ENCODE data around the gene ELOA. TPM values are rescaled to one million over a fixed set of nuclear protein-coding genes. Genes with fewer than 3 reads are reported as not detected.
A peak's percentile ranks its signal among the peaks of the same experiment; 100 is the strongest.

Gene ELOA
- total and polyA plus RNA-seq, 2 of the 13 experiments (the other 11 are each of a cell fraction or from before 2014, with no cell fraction given), result 14.2 to 28.5 TPM

- TF ChIP-seq ZNF775 (CRISPR knock-in tag; IDR thresholded peaks at IDR 0.05; ENCODE audit: borderline replicate concordance) (no peak), SIX1 (CRISPR knock-in tag; IDR thresholded peaks at IDR 0.05; ENCODE audit: borderline replicate concordance) (no peak), NAIF1 (CRISPR knock-in tag; IDR thresholded peaks at IDR 0.05; ENCODE audit: borderline replicate concordance) (no peak), KLF6 (CRISPR knock-in tag; IDR thresholded peaks at IDR 0.05) (0 out of 2 replicates have a peak, but pooled peaks have one; percentile 35), ZNF329 (CRISPR knock-in tag; IDR thresholded peaks at IDR 0.05; ENCODE audit: low read depth) (0 out of 2 replicates have a peak, but pooled peaks have one; percentile 68), NFRKB (IDR thresholded peaks at IDR 0.05) (no peak), TFAP4 (IDR thresholded peaks at IDR 0.05; ENCODE audit: borderline replicate concordance, low read depth) (peak; percentile 86; the same call in 1 of the 2 replicates), ZNF616 (CRISPR knock-in tag; IDR thresholded peaks at IDR 0.05; ENCODE audit: low read depth) (no peak; the same call in 1 of the 2 replicates), HDAC2 (CRISPR knock-in tag; IDR thresholded peaks at IDR 0.05) (peak; percentile 15; the same call in 1 of the 2 replicates), ZNF580 (CRISPR knock-in tag; IDR thresholded peaks at IDR 0.05; ENCODE audit: borderline replicate concordance, low read depth) (0 out of 2 replicates have a peak, but pooled peaks have one; percentile 39), ETV6 (CRISPR knock-in tag; conservative IDR thresholded peaks at IDR 0.05) (0 out of 2 replicates have a peak, but pooled peaks have one; percentile 32), MTF2 (CRISPR knock-in tag; IDR thresholded peaks at IDR 0.05; ENCODE audit: borderline replicate concordance) (no peak), THYN1 (CRISPR knock-in tag; IDR thresholded peaks at IDR 0.05; ENCODE audit: borderline replicate concordance, low read depth) (no peak), GABPB1 (CRISPR knock-in tag; IDR thresholded peaks at IDR 0.05) (peak; percentile 93), NFE2 (CRISPR knock-in tag; IDR thresholded peaks at IDR 0.05) (no peak), CBX5 (CRISPR knock-in tag; IDR thresholded peaks at IDR 0.05; ENCODE audit: borderline replicate concordance) (peak; percentile 40; the same call in 1 of the 2 replicates), GABPA (IDR thresholded peaks at IDR 0.05; ENCODE audit: low read depth, low read length) (peak; percentile 94), GABPA (CRISPR knock-in tag; IDR thresholded peaks at IDR 0.05; ENCODE audit: low read depth) (peak; percentile 81), GTF2F1 (IDR thresholded peaks at IDR 0.05; ENCODE audit: low read length) (no peak), ZNF670 (CRISPR knock-in tag; IDR thresholded peaks at IDR 0.05; ENCODE audit: borderline replicate concordance) (peak; percentile 42; the same call in 1 of the 2 replicates), SIN3A (IDR thresholded peaks at IDR 0.05; ENCODE audit: borderline replicate concordance, low read depth, low read length) (peak; percentile 59; the same call in 1 of the 2 replicates), CEBPB (IDR thresholded peaks at IDR 0.05; ENCODE audit: borderline replicate concordance, low read depth, low read length) (no peak), ESRRA (CRISPR knock-in tag; IDR thresholded peaks at IDR 0.05; ENCODE audit: low read depth) (no peak; the same call in 1 of the 2 replicates)
- TF ChIP-seq, protein P1, sequence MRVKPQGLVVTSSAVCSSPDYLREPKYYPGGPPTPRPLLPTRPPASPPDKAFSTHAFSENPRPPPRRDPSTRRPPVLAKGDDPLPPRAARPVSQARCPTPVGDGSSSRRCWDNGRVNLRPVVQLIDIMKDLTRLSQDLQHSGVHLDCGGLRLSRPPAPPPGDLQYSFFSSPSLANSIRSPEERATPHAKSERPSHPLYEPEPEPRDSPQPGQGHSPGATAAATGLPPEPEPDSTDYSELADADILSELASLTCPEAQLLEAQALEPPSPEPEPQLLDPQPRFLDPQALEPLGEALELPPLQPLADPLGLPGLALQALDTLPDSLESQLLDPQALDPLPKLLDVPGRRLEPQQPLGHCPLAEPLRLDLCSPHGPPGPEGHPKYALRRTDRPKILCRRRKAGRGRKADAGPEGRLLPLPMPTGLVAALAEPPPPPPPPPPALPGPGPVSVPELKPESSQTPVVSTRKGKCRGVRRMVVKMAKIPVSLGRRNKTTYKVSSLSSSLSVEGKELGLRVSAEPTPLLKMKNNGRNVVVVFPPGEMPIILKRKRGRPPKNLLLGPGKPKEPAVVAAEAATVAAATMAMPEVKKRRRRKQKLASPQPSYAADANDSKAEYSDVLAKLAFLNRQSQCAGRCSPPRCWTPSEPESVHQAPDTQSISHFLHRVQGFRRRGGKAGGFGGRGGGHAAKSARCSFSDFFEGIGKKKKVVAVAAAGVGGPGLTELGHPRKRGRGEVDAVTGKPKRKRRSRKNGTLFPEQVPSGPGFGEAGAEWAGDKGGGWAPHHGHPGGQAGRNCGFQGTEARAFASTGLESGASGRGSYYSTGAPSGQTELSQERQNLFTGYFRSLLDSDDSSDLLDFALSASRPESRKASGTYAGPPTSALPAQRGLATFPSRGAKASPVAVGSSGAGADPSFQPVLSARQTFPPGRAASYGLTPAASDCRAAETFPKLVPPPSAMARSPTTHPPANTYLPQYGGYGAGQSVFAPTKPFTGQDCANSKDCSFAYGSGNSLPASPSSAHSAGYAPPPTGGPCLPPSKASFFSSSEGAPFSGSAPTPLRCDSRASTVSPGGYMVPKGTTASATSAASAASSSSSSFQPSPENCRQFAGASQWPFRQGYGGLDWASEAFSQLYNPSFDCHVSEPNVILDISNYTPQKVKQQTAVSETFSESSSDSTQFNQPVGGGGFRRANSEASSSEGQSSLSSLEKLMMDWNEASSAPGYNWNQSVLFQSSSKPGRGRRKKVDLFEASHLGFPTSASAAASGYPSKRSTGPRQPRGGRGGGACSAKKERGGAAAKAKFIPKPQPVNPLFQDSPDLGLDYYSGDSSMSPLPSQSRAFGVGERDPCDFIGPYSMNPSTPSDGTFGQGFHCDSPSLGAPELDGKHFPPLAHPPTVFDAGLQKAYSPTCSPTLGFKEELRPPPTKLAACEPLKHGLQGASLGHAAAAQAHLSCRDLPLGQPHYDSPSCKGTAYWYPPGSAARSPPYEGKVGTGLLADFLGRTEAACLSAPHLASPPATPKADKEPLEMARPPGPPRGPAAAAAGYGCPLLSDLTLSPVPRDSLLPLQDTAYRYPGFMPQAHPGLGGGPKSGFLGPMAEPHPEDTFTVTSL (CRISPR knock-in tag; IDR thresholded peaks at IDR 0.05; ENCODE audit: borderline replicate concordance), result no peak
Measured at GRCh38 chr1:23743287-23744152, at the start of gene ELOA (continued).
